ENCODE results near the gene KIF6. TPM values are rescaled to one million over a fixed set of nuclear protein-coding genes. Genes with fewer than 3 reads are reported as not detected.
"Not testable (repeated sequence)": the region's sequence is repeated elsewhere in the genome, so short reads cannot be mapped to it uniquely, and the experiment has no call there.

Gene KIF6
- polyA plus RNA-seq, 10 donors: 0.92 to 1.6 (median 1.4) TPM

DNA sequence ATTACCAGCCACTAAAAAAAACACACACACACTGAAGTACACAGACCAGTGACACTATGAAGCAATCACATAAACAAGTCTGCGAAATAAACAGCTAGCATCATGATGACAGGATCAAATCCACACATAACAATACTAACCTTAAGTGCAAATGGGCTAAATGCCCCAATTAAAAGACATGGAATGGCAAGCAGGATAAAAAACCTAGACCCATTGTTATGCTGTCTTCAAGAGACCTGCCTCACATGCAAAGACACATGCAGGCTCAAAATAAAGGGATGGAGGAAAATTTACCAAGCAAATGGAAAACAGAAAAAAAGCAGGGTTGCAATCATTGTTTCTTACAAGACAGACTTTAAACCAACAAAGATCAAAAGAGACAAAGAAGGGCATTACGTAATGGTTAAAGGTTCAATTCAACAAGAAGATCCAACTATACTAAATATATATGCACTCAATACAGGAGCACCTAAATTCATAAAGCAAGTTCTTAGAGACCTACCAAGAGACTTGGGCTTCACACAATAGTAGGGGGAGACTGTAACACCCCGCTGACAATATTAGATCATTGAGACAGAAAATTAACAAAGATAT lies 222.7 kb downstream of the KIF6 start:
- DNase-seq: not testable (repeated sequence)

DNA sequence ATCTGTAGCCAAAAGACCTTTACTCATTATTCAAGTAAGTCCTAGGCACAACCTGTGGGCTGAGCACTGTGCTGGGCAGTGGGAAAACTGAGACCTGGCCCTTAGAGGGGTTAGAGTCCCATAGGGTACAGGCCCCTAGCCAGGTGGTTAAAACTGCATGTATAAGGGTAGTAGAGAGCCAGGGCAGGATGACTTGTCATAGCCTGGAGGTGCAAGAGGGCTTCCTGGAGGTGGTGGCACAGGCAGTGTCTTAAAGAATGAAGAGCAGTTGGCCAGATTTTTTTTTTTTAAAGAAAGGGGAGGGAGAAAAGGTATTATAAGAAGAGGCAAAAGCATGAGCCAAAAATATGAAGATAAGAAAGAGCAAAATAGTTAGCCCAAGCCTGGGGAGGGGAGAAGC lies 226.2 kb downstream of the KIF6 start:
- DNase-seq: no peak

DNA sequence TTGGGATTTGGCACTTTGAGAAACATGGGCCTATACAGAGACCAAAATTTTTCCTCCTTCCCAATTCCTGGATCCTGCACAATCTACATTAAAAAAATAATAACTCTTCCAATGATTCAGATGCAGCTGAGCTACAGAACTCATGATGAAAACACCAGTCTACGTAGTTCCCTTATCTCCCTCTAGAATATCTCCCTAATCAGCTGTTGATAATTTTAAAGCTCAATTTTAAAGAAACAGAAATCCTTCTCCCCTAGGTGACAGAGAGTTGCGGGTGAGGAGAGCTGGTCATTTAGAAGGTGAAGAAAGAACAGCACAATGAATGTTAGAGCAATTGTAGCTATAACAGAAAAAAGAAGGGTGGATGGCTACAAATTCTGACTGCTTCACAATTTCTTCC lies 227.1 kb downstream of the KIF6 start:
- no peak for DNase-seq

- no peak for DNase-seq
Observed at GRCh38 chr6:39496915-39497314, 228.3 kb downstream of the KIF6 start.

- DNase-seq: no peak
Observed at GRCh38 chr6:39496456-39496855, 228.8 kb downstream of the KIF6 start.

GRCh38 chr6:39495640-39496039 lies 229.6 kb downstream of the KIF6 start:
- DNase-seq: no peak

GRCh38 chr6:39494998-39495397 lies 230.2 kb downstream of the KIF6 start:
- DNase-seq: no peak

GRCh38 chr6:39493777-39494176 lies 231.4 kb downstream of the KIF6 start:
- peak in 1 of 3 donors; percentile 26 for DNase-seq

- peak in 1 of 3 donors; percentile 41 for DNase-seq
Observed at GRCh38 chr6:39493174-39493573, 232.0 kb downstream of the KIF6 start.

GRCh38 chr6:39490108-39490507 lies 235.1 kb downstream of the KIF6 start:
- DNase-seq: no peak

DNA sequence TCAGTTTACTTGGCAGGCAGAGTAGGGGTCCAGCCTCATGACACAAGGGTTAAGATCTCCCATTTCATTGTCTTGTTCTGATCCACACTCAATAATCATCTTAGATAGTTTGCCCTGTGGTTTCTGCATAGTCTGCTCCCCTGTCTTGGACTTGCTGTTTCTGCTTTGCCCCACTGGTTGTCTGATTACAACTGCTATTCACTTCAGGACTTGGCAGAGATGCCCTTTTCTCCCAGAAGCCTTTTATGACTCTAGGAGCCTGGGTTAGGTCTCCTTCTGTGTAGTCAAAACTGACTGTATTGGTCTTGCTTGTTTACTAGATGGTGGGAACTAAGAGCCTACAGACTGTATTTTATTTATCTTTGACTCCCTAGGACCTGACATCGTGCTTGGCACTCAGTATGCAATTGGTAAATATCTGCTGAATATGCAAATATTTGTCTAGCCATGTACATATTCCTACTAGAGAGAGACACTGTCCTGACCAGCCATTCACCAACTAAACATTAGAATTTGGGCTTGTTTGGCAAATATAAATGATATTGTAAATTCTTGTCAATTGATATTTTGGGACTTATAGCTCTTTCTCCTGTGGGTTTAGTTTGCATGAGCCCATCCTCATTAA lies 236.8 kb downstream of the KIF6 start:
- no peak for DNase-seq

DNA sequence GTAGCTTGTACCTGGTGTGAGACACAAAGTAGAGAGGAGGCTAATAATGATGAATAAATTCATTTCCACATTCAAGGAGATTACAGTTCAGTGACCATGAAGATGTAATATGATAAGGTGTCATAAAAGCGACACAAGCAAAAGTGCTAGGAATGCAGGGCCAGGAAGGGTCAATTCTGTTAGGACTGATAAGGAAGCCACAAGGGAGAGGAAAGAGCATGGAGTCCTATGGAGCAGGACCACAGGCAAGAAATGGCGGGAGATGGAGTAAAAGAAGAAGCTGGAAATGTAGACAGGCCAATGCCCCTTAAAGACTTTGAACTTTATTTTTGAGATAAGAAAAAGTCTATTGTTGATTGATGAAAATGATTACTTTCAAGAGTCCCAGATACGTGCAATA lies 240.9 kb downstream of the KIF6 start:
- no peak for DNase-seq

GRCh38 chr6:39479819-39480218 lies 245.4 kb downstream of the KIF6 start:
- DNase-seq: not testable (repeated sequence)

DNA sequence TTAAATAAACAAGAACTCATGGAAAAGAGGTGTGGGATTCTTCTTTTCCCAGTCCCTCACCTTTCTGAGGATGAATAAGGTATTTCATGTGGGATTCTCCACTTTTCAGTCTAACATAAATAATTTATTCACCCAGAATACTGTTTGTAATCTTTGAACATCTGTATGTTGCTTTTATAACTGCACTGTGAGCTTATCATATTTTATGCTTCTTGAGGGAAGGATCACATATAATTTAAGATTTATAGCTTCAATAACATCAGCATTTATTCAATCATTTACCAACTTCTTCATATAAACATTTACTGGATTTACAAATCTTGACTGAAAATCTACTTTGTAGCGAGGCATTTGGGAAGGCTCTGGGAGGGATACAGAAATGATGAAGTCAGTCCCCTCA lies 248.5 kb downstream of the KIF6 start:
- no peak for DNase-seq

- DNase-seq: no peak
Observed at GRCh38 chr6:39476151-39476550, 249.1 kb downstream of the KIF6 start.

DNA sequence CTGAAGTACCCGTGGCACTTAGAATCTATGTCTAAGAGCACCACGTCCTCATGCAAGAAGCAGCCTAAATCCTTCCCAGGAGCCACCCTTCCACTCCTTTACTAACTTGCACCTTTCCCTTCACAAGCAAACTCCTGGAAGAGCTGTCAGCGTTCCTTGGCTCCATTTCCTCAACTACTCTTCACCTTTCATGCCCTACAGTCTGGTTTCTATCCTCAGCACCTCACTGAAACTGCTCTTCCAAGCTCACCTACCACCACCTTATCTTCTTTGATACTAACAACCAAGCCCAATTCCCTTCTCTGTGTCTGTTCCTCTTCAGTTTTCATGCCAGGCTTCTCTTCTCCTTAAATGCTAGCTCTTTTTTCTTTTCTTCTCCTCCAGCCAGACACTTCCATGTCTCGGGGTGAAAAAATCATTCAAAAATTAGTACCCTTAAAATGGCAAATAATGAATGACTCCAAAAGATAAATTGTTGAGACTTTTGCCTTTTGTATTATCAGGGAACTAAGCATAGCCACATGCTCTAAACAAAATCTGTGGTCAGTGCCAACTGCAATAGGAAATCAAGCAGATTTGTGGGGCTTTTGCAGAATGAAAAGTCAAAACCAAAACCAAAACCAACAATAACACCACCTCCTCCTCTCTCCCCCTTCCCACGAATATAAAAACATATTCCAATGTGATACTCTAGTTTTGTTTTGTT lies 253.1 kb downstream of the KIF6 start:
- DNase-seq: no peak

DNA sequence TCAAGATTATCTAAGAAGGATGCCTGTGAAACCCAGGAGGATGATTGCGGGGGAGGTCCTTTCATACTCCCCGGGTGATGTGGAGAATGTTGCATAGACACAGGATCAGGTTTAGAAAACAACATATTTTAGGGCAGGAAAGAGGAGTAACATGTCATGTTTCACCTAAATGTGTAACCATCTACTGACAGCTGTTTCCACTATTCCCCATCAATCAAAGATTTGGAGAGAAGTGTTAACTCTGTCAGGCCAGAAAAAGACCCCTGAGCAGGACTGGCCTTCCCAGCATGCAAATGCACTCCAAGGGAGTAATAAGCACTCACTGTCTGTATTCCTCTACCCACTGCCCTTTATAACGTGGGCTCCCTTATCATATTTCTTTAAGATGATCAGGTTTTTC lies 254.7 kb downstream of the KIF6 start:
- DNase-seq: no peak

GRCh38 chr6:39468385-39468784 lies 256.8 kb downstream of the KIF6 start:
- DNase-seq: no peak

- DNase-seq: no peak
Observed at GRCh38 chr6:39466631-39467030, 258.6 kb downstream of the KIF6 start.

GRCh38 chr6:39465539-39465938 lies 259.7 kb downstream of the KIF6 start:
- DNase-seq: no peak

DNA sequence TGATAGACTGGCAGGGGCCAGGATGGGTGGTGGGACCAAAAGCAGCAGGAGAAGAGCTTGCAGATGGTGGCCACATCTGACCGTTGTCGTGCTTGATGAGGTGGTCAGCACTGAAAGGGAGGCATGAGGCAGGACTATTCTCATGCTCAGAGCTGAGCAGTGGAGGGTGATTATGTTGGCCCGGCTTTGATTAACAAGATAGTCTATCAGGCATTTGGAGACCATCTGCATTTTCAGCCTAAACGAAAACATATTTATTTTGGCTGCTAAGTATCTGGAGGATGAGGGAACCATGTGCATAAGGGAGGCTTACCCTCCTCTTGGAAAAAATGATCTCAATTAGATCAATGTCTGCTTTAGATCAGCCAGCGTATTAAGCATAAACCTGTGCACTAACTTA lies 261.1 kb downstream of the KIF6 start:
- DNase-seq: peak in 1 of 3 donors; percentile 12

GRCh38 chr6:39453956-39454524 lies 271.2 kb downstream of the KIF6 start:
- DNase-seq: no peak

DNA sequence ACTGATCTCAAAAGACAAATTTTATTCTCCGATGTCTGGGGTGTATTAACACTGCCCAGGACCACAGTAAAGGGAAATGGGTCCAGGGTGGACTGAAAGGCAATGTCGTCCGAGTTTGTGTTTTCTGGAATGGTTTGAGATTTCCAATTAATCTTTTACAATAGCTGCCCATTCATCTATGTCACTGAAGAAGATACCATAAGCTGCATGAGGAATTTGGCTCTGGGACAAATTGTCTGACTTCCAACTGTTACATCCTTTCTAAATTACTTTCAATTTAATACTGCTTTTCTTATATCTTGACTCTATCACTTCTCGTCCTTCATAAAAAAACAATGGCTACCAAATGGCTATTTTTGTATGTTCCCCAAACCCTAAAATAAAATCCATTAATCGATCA lies 272.0 kb downstream of the KIF6 start:
- DNase-seq: peak in 2 of 3 donors; percentile 34 to 45
